ENCODE measurements around the gene ST6GALNAC6. TPM values are rescaled to one million over a fixed set of nuclear protein-coding genes. Genes with fewer than 3 reads are reported as not detected.
"Not testable (repeated sequence)": the region's sequence is repeated elsewhere in the genome, so short reads cannot be mapped to it uniquely, and the experiment has no call there.

Gene ST6GALNAC6
- total RNA-seq, 2 experiments from 2014 or later, result 100 to 122 TPM

DNA sequence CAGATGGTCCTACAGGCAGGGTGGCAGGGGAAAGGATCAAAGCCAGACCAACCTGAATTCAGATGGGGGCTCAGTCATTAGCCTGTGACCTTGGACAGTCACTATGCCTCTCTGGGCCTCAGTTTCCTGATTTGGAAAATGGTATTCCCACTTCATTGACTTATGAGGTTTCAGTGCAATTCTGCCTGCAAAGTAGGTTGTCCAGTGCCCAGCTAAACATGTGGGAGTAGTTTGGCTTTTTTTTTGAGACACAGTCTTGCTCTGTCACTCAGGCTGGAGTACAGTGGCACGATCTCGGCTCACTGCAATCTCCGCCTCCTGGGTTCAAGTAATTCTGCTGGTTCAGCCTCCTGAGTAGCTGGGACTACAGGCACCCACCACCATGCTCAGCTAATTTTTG is 62.8 kb downstream of the ST6GALNAC6 start:
- H3K27me3 Mint-ChIP-seq; H3K4me3 Mint-ChIP-seq; POLR2A ChIA-PET; H3K36me3 Mint-ChIP-seq (ENCODE audit: low read depth); H3K27ac Mint-ChIP-seq; DNase-seq; H3K9me3 Mint-ChIP-seq: not testable (repeated sequence)
- CTCF ChIA-PET, result interaction anchor here (1.9 kb wide), 1 partner anchor 33 kb away, joined by 11 read pairs; no protein-coding TSS in a partner anchor
- peaks cover 12% of the 10 kb centered on the region for H3K4me1 Mint-ChIP-seq

- H3K9me3 Mint-ChIP-seq, result no peaks in the 10 kb centered on the region
- ChIA-PET POLR2A (no interaction called here), CTCF (interaction anchor here (0.7 to 1.9 kb wide), 3 partner anchors 11 to 34 kb away, joined by 3 to 11 read pairs (median 3); no protein-coding TSS in a partner anchor)
- H3K27ac Mint-ChIP-seq, result no peak overlapping the region
- peaks cover 12% of the 10 kb centered on the region for H3K4me1 Mint-ChIP-seq
- no peak overlapping the region for H3K4me3 Mint-ChIP-seq
- DNase-seq, result no peak
- H3K27me3 Mint-ChIP-seq, result no peaks in the 10 kb centered on the region
- H3K36me3 Mint-ChIP-seq (ENCODE audit: low read depth), result no peaks in the 10 kb centered on the region
Measured at GRCh38 chr9:127835991-127836516, 63.3 kb downstream of the ST6GALNAC6 start.

Small RNA genes within 50 kb of the gene (microRNA-seq; reads per million reads assigned to microRNA genes)
- gene MIR4672 (ENCODE audit: borderline microRNAs expressed, borderline replicate concordance), result 1.1 reads per million

Other genes with a start within 250 kb of the ST6GALNAC6 start
- not detected for gene CFAP157, start 192.6 kb downstream of the ST6GALNAC6 start, total RNA-seq
- gene PTRH1, start 183.9 kb downstream of the ST6GALNAC6 start, total RNA-seq, result 10 to 100 TPM in 1 of 2 experiments, 1 to 10 TPM in 1; 8.7 to 11.0 TPM
- gene TTC16, start 183.5 kb downstream of the ST6GALNAC6 start, total RNA-seq, result 1 to 10 TPM; 1.2 to 1.6 TPM
- 10 to 100 TPM; 21.7 to 24.0 TPM for gene TOR2A, start 164.3 kb downstream of the ST6GALNAC6 start, total RNA-seq
- gene SH2D3C, start 120.9 kb downstream of the ST6GALNAC6 start, total RNA-seq, result 10 to 100 TPM; 67.9 to 71.4 TPM
- gene CDK9, start 113.6 kb downstream of the ST6GALNAC6 start, total RNA-seq, result 100 to 1,000 TPM in 1 of 2 experiments, 10 to 100 TPM in 1; 99.4 to 110 TPM
- 10 to 100 TPM; 66.7 to 78.1 TPM for gene FPGS, start 96.7 kb downstream of the ST6GALNAC6 start, total RNA-seq
- gene ENG, start 44.9 kb downstream of the ST6GALNAC6 start, total RNA-seq, result 10 to 100 TPM; 17.2 to 17.3 TPM
- gene AK1, start 21.9 kb downstream of the ST6GALNAC6 start, total RNA-seq, result 10 to 100 TPM; 53.7 to 62.3 TPM
- 10 to 100 TPM; 16.8 to 22.4 TPM for gene ST6GALNAC4, start 17.4 kb upstream of the ST6GALNAC6 start, total RNA-seq
- 1 to 10 TPM; 2.5 to 4.1 TPM for gene PIP5KL1, start 31.2 kb upstream of the ST6GALNAC6 start, total RNA-seq
- 10 to 100 TPM; 79.9 to 80.4 TPM for gene DPM2, start 38.3 kb upstream of the ST6GALNAC6 start, total RNA-seq
- 100 to 1,000 TPM; 412 to 477 TPM for gene EEIG1, start 81.4 kb upstream of the ST6GALNAC6 start, total RNA-seq
- 10 to 100 TPM; 13.9 to 14.2 TPM for gene NAIF1, start 167.7 kb upstream of the ST6GALNAC6 start, total RNA-seq
- 10 to 100 TPM; 14.6 to 18.4 TPM for gene SLC25A25, start 168.6 kb upstream of the ST6GALNAC6 start, total RNA-seq
- 10 to 100 TPM; 57.2 to 59.9 TPM for gene PTGES2, start 228.1 kb upstream of the ST6GALNAC6 start, total RNA-seq
- not detected for gene LCN2, start 249.8 kb upstream of the ST6GALNAC6 start, total RNA-seq